ENCODE data around the gene PDK2. TPM values are rescaled to one million over a fixed set of nuclear protein-coding genes. Genes with fewer than 3 reads are reported as not detected.

The PDK2 gene
- total and polyA plus RNA-seq, 9 of the 15 experiments (the other 6 are each of a cell fraction or from before 2014, with no cell fraction given): 0.03 to 2.5 (median 1.4) TPM

- TF ChIP-seq ELK1 (CRISPR knock-in tag; IDR thresholded peaks at IDR 0.05): no peak
- no peak for TF ChIP-seq ZNF644 (tag; IDR thresholded peaks at IDR 0.05; ENCODE audit: low read depth)
- no peak for TF ChIP-seq ZBTB12 (CRISPR knock-in tag; IDR thresholded peaks at IDR 0.05)
- TF ChIP-seq YY1 (IDR thresholded peaks at IDR 0.05; ENCODE audit: borderline replicate concordance in 1 of 3, control insufficient read depth in 1 of 3, extremely low read depth in 1 of 3, insufficient read depth in 3 of 3, insufficient read length in 1 of 3, insufficient replicate concordance in 2 of 3, low read depth in 1 of 3, low read length in 2 of 3): peak in 1 of 3 experiments; percentile 30
- peak; percentile 34 for TF ChIP-seq U2AF1 (optimal IDR thresholded peaks at IDR 0.05; ENCODE audit: low read depth, low read length)
- no peak for TF ChIP-seq MCM3 (IDR thresholded peaks at IDR 0.05)
- TF ChIP-seq ZNF3 (CRISPR knock-in tag; IDR thresholded peaks at IDR 0.05): no peak
- TF ChIP-seq ZNF217 (CRISPR knock-in tag; IDR thresholded peaks at IDR 0.05): no peak
- no peak for TF ChIP-seq SMARCA5 (IDR thresholded peaks at IDR 0.05)
- TF ChIP-seq MAFK (IDR thresholded peaks at IDR 0.05; ENCODE audit: low read length): no peak
- TF ChIP-seq WHSC1 (IDR thresholded peaks at IDR 0.05; ENCODE audit: low read length): no peak
- no peak for TF ChIP-seq POLR2H (tag; IDR thresholded peaks at IDR 0.05; ENCODE audit: low read depth)
- no peak for TF ChIP-seq ZNF224 (CRISPR knock-in tag; IDR thresholded peaks at IDR 0.05)
- no peak for TF ChIP-seq HES1 (IDR thresholded peaks at IDR 0.05; ENCODE audit: low read depth)
- no peak for TF ChIP-seq PRDM10 (IDR thresholded peaks at IDR 0.05; ENCODE audit: partially characterized antibody)
- TF ChIP-seq CBFA2T2 (conservative IDR thresholded peaks at IDR 0.05): no peak
- TF ChIP-seq PKNOX1 (IDR thresholded peaks at IDR 0.05): no peak
- no peak for TF ChIP-seq MXD1 (CRISPR knock-in tag; IDR thresholded peaks at IDR 0.05; ENCODE audit: borderline replicate concordance, poor library complexity, severe bottlenecking)
- no peak for TF ChIP-seq C11orf30 (IDR thresholded peaks at IDR 0.05; ENCODE audit: low read depth)
Measured at GRCh38 chr17:50149417-50150353, 54.5 kb downstream of the PDK2 start (continued).

Measured in K562 (cell line).